Kidney capillary endothelial cell (primary cell): ENCODE data around the gene PRKCQ.
"Not testable (repeated sequence)": the region's sequence is repeated elsewhere in the genome, so short reads cannot be mapped to it uniquely, and the experiment has no call there.

Source experiments
- DNase-seq: peaks from one replicate; pipeline ENCODE4 v3.0.0-alpha.2; 2018; ENCODE audit warnings: low spot score

PRKCQ gene

GRCh38 chr10:6593241-6593671 lies 13.2 kb upstream of the PRKCQ start:
- DNase-seq = no peak

DNA sequence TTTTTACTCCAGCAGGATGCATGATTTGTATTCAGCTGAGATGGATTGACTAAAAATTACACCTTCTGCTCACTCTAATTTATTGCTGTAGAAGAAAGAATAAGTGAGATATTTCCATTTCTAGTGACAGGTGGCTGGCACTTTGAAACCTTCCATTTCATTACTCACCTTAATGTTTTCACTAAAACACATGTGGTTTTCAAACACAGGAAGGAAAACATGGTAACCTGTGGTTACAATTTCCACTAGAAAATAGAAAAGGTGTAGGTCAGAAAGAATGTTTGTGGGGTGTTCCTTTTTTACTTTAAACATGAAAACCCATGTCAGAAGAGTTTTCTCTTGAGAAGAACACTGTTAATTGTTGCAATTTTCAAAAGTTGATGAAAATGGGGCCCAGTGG lies 12.0 kb upstream of the PRKCQ start:
- DNase-seq = no peak

- DNase-seq = no peak
These were observed 11.6 kb upstream of the PRKCQ start for GRCh38 chr10:6591668-6592067.

DNA sequence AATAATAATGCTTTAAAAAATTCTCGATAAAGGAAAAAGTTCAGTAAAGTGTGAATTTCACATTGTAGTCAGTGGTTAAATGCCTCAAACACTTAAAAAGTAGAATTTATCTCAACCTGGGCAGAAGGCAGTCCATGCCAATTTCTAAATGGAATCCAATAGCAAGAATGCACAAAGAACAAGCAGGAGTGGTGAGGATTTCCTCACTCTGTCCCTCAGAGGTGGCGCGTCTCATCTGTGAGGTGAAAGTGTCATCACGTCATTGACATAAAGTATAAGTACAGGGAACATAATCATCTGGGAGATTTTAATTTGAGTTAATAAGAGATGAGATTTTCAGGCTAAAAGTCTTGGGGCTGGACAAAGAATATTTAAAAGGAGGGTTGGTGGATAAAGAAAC lies 10.0 kb upstream of the PRKCQ start:
- DNase-seq = no peak

- no peak for DNase-seq
These were observed 9.4 kb upstream of the PRKCQ start for GRCh38 chr10:6589287-6590094.

DNA sequence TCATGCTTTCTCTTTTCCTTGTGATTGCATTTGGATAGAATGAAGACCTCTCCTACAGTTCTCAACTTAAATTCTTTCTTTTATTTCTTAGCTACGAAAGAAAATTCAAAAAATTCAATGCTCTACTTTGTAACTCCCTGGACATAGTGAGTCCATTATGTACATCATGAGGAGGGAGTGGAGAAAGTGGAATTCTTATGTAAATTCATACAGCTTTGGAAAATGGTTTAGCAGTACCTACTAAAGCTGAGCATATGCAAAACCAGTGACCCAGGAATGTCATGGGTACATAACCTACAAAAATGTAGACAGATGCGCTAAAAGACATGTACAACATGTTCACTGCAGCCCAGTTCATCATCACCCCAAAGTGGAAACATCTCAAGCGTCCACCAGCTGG lies 8.8 kb upstream of the PRKCQ start:
- DNase-seq = no peak

DNA sequence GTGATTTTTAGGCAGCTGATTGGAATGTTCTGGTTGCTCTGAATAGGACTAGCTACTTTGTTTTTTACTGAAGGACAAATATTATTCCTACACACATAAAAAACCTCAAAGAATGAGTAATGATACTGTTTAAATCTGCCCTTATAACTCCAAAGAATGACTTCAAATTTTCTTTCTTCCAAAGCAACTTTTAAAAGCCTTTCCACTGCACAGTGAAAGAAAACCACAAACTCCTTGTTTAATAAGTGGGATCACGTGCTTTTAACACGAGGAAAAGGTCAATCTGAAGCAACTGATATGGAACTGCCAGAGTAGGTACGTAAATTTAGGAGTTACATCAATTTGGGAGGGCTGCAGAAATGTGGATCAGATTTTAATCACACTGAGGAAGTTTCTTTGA lies 8.0 kb upstream of the PRKCQ start:
- no peak for DNase-seq

DNA sequence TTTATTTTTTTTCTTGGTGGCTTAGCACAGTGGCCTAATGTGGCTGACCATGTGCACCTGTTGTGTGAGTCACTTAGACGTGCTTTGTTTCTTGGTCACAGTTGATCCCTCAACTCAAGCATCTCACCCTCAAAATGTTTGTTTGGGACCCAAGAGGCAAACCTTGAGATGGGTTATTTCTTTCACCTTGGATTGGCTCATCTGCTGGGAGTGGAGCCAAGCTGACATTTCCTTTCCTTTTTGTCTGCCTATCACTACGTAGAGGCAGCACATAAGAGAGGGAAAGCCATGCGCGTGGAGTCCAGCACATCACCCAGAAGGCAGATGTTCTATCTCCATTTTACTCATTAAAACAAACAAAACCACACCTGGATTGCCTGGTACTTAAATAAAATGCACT lies 6.4 kb upstream of the PRKCQ start:
- DNase-seq = no peak

DNA sequence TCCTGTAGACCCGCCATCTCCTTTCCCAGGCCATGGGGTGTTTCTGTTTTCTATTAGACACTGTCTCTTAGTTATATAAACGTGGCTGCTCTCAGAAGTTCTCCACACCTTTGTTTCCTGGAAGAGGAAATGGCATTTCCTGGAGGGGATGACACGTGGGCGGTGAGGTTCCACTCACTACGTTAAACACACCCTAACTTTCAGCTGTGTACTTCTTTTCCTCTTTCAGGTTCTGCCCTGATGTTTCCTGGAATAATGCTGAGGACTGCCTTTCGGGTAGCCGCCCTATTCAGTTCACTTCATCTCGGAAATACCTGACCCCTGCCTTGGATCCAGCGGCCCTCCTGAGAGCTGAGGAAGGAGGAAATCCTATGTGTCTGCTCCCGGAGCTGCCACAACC lies 3.4 kb upstream of the PRKCQ start:
- no peak for DNase-seq

DNA sequence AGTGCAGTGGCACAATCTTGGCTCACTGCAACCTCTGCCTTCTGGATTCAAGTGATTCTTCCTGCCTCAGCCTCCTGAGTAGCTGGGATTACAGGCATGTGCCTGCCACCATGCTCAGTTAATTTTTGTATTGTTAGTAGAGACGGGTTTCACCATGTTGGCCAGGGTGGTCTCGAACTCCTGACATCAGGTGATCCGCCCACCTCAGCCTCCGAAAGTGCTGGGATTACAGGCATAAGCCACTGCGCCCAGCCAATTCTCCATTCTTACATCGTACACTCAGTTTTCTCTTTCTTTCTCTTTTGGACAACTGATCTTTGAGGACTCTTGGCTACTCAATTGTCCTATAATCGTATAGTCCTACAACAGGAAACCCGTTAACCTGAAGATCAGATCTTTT lies 2.8 kb upstream of the PRKCQ start:
- DNase-seq = not testable (repeated sequence)

GRCh38 chr10:6582298-6582697 lies 2.2 kb upstream of the PRKCQ start:
- DNase-seq = no peak

- DNase-seq = no peak
These were observed 1.7 kb upstream of the PRKCQ start for GRCh38 chr10:6581778-6582228.

DNA sequence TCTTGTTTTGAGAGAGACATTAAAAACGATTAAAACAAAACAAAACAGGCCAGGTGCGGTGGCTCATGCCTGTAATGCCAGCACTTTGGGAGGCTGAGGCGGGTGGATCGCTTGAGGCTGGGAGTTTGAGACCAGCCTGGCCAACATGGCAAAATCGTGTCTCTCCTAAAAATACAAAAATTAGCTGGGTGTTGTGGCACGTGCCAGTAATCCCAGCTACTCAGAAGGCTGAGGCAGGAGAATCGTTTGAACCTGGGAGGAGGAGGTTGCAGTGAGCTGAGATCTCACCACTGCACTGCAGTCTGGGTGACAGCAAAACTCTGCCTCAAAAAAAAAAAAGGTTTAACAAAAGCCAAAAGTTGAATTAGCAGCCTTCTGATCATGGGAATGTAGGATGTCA lies 1.1 kb upstream of the PRKCQ start:
- not testable (repeated sequence) for DNase-seq

GRCh38 chr10:6580279-6581029 lies 378 bp upstream of the PRKCQ start:
- peak; percentile 66 for DNase-seq

DNA sequence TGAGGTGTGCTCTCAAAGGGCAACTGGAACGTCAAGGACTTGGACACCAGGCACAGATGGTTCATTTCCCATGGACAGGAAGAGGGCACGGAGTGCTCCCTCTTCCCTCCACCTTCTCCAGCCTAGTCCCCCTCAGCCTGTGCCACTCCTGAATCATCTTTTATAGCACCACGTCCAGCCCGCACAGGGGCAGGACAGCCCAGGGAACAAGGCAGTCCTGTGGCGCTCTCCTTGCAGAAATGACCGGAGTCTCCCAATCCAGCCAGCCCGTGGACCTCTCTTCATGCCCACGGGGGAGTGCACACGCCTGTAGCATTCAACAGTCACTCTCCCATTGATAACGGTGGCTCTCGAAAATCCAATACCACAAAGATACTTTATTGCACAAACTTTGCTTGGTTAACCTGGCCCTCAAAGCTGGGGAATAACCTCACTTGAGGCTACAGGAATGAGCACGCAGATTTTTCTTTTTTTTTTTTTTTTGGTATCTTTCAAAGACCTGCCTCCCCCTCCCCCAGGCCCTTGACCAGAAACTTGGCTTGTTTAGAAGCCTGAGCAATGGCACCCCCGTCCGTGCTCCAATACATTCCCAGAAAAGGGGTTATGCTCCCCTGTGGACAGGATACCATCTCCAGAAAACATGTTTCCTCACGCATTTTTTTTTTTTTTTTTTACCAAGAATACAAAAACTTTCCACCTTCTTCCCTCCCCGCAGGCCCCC lies 733 bp downstream of the PRKCQ start:
- DNase-seq = no peak

DNA sequence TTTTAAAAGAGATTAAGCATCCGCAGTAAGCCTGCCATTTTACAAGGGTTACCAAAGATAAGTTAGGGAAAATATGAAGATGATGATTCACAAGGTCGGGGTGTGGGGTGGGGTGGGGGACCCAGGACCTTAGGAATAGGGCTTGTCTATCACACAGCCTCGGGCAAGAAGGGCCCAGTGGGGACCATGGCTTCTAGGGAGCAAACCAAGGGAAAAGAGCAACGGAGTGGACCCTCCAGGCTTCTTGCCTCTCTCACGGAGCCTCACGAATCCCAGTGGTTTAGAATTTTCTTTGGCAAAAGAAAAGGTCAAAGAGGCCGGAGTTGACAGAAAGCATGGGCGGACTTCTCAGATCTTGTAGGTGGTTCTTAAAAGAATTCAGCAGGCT lies 1.3 kb downstream of the PRKCQ start:
- DNase-seq = no peak

DNA sequence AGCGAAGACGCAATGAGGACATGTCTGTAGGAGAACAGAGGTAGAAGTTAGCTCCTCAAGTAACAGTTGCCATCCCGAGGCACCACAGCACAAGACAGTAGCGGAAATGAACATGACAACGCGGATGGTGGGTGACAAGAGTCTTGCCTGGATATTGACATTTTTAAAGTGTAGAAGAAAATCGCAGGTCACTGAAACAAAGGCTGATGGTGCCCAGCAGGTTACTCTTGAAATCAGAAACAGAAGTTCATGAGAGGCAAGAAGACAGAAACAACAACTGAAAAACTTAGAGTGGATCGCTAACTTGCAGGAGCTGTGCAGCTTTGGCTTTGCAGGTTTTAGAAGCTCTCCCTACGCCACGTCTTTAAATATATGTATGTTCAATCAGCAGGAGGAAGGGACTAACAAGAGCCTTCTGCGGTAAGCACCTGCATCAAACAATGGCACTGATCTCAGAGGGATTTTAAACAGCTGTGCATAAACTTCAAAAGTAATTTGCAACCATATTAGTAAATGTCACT lies 1.8 kb downstream of the PRKCQ start:
- DNase-seq = no peak

GRCh38 chr10:6576326-6576725 lies 3.8 kb downstream of the PRKCQ start:
- no peak for DNase-seq

DNA sequence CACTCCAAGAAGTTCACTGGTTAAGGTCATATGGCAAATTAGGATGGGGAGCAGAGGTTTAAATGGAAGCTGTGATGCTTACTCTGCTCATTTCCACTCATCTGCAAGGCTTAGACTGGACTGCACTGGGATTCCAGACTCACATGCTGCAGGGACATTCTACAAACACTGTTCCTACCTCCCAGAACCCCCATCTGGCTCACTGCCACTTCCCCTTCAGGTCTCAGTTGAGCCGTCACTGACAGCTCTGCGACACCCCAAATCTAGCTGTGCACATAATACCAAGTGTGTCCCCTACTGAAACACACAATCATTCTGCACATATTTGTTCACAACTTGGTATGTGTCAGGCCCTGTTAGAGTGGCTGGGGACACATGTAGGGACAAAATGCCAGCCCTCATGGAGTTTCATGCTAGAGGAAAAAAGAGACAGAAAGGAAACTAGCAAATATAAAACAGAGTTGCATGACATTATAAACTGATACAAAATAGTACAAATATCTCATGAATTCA lies 5.4 kb downstream of the PRKCQ start:
- DNase-seq = no peak

GRCh38 chr10:6570893-6571292 lies 9.2 kb downstream of the PRKCQ start:
- DNase-seq = no peak

DNA sequence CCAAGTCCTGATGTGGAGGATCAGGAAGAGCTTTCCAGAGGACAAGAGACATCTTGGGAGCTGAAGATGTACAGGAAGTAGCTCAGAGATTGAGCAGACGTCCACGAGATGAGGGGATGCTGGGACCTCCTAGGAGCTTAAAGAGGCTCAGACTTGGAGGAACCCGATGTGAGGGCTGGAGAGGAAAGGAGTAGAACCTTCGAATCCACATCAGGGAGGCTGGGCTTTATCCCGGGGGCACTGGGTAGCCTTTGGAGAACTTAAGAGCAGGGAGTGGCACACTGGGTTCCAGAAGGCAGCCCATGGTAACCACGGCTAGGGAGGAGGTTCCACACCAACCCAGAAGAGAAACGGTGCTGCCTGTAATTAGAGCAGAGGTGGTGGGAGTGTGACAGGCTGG lies 10.8 kb downstream of the PRKCQ start:
- DNase-seq = no peak

GRCh38 chr10:6567884-6568283 lies 12.2 kb downstream of the PRKCQ start:
- DNase-seq = no peak
